Right cardiac atrium (tissue), 5 donors: Measurements from ENCODE around the gene NELFCD. TPM values are rescaled to one million over a fixed set of nuclear protein-coding genes. Genes with fewer than 3 reads are reported as not detected.

Experiments
- ATAC-seq, 2 donors: fragments of 200-7000 bp; cut with Tn5 transposase; one replicate each; pipeline versions ENCODE4 v1.8.0 to v1.9.1; 2020; ENCODE audit warnings: moderate library complexity in 2 of 2, mild to moderate bottlenecking in 1 of 2
- DNase-seq, 3 donors: peaks; one replicate each; pipeline ENCODE4 v3.0.0-alpha.2; 2020
- H3K27ac ChIP-seq: one replicate; pipeline ENCODE4 v1.5.1; 2013; ENCODE audit warnings: mild to moderate bottlenecking, low read length, control low read depth, moderate library complexity
- H3K27me3 ChIP-seq: one replicate; pipeline ENCODE4 v1.6.1; 2013; ENCODE audit not compliant: control insufficient read depth, insufficient read depth
- H3K4me1 ChIP-seq: one replicate; pipeline ENCODE4 v1.6.1; 2013; ENCODE audit warnings: low read length; ENCODE audit not compliant: control insufficient read depth, insufficient read depth
- H3K4me3 ChIP-seq: one replicate; pipeline ENCODE4 v1.5.1; 2013; ENCODE audit warnings: low read length, control low read depth
- H3K9me3 ChIP-seq: one replicate; pipeline ENCODE4 v1.6.1; 2013; ENCODE audit warnings: low read length; ENCODE audit not compliant: control insufficient read depth
- WGBS: extraction: QIAGEN DNeasy Blood & Tissue Kit; methylation state at CpG from one replicate; pipeline ENCODE4 v1.1.7; 2013; 5-methylcytosine and 5-hydroxymethylcytosine counted together
- intact Hi-C, 4 donors: fragments of 100-400 bp; cut with DNase I; formaldehyde crosslinking; loops; one replicate each; pipeline versions ENCODE4 v1.11.0 to v1.14.0; 2022 to 2023
- polyA plus RNA-seq: library from polyadenylated mRNA; stranded (reverse); fragments of 200-250 nt; gene quantifications from one replicate; pipeline ENCODE4 v1.2.3, GENCODE V29; 2013
- total RNA-seq, 4 donors: library from RNA; stranded (reverse); fragmentation: NEBNext Ultra II Directional; extraction: Animal tissue kit (Norgen Biotek cat#: 25700); gene quantifications; one replicate each; pipeline ENCODE4 v1.2.1, GENCODE V29; 2021
- donor health status: healthy with polysubstance abuse.
- donor health status: DM: no; HTN: yes; CAD: no.
- donor health status: DM: no; HTN: no; CAD: no.
- donor health status: DM: no; HTN: yes; CAD: no; lungs with severe emphysema.
- donor health status: DM: yes; HTN: yes; CAD: no.

Gene NELFCD
- total and polyA plus RNA-seq, 5 donors = 19.2 to 33.0 (median 26.7) TPM

DNA sequence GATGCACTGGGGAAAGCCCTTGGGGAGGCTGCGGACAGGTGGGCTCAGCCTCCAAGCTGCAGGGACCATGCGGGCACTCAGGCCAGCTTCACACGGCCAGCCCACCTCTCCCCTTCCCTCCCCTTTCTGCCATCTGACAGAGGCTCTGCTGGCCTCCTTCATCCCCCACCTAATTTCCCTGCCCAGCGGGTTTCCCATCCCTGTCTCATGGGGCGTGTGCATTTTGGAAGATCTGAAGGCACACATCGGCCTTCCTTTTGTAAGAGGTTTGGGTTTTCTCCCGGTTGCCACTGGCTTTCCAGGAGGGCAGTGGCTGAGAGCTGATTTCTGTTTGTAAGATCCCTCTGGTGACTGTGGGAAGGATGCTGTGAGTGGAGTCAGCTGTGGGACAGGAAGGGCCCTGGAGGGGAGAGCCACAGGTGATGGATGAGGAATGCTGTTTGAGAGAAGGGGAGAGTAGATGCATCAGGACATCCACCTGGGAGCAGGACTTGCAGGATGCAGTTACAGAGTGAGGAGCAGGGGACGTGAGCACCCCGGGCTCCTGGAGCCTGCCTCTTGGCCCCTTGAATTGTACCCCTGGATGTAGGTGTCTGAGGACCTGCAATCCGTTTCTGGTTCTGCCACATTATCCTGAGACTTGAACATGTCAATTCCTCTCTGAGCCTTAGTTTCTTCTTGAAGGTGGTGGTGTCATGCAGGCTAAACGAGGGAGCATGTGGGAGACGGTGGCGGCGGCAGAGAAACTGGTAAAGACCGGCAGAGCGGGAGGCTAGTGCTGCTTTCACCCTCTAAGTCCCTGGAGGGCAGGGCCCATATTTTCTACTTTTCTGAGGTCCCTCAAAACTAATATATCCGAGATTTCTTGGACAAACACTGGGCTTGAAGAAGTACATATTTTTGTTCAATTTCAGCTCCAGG, 32.2 kb downstream of the NELFCD start:
- Histone ChIP-seq H3K27ac (no peak overlapping the region), H3K27me3 (no peaks in the 10 kb centered on the region), H3K4me1 (peaks cover 10% of the 10 kb centered on the region), H3K9me3 (no peaks in the 10 kb centered on the region), H3K4me3 (no peak overlapping the region)
- WGBS = 90% methylated on average over 17 of the region's 17 CpGs
- ATAC-seq (no peak), DNase-seq (no peak)
- intact Hi-C loops = loop anchor here in 1 of 4 donors (10.0 kb wide), 1 partner anchor 118 kb away; no protein-coding TSS in a partner anchor

GRCh38 chr20:59013959-59014608, 33.0 kb downstream of the NELFCD start:
- Histone ChIP-seq H3K4me1 (peaks cover 10% of the 10 kb centered on the region), H3K27me3 (no peaks in the 10 kb centered on the region), H3K9me3 (no peaks in the 10 kb centered on the region), H3K4me3 (no peak overlapping the region), H3K27ac (peak overlapping the region; percentile 38)
- ATAC-seq (no peak), DNase-seq (no peak)
- intact Hi-C loops = loop anchor here in 1 of 4 donors (10.0 kb wide), 1 partner anchor 119 kb away; no protein-coding TSS in a partner anchor
- WGBS = 68% methylated on average over 13 of the region's 13 CpGs

- H3K4me1 ChIP-seq = peaks cover 10% of the 10 kb centered on the region
Observed at GRCh38 chr20:59014680-59015389, 33.8 kb downstream of the NELFCD start.

GRCh38 chr20:59015411-59015810, 34.4 kb downstream of the NELFCD start:
- ATAC-seq (no peak), DNase-seq (no peak)
- intact Hi-C loops = loop anchor here in 1 of 4 donors (10.0 kb wide), 1 partner anchor 121 kb away; no protein-coding TSS in a partner anchor
- 86% methylated on average over 16 of the region's 16 CpGs for WGBS
- Histone ChIP-seq H3K9me3 (no peaks in the 10 kb centered on the region), H3K4me3 (no peak overlapping the region), H3K27me3 (no peaks in the 10 kb centered on the region), H3K27ac (no peak overlapping the region), H3K4me1 (peaks cover 10% of the 10 kb centered on the region)

More at GRCh38 chr20:59014680-59015389, 33.8 kb downstream of the NELFCD start:
- intact Hi-C loops = loop anchor here in 1 of 4 donors (10.0 kb wide), 1 partner anchor 120 kb away; no protein-coding TSS in a partner anchor
- no peaks in the 10 kb centered on the region for H3K27me3 ChIP-seq
- no peaks in the 10 kb centered on the region for H3K9me3 ChIP-seq
- DNase-seq (no peak), ATAC-seq (peak; percentile 22 to 25)
- no peak overlapping the region for H3K4me3 ChIP-seq
- 65% methylated on average over 17 of the region's 17 CpGs for WGBS
- H3K27ac ChIP-seq = peak overlapping the region; percentile 19

DNA sequence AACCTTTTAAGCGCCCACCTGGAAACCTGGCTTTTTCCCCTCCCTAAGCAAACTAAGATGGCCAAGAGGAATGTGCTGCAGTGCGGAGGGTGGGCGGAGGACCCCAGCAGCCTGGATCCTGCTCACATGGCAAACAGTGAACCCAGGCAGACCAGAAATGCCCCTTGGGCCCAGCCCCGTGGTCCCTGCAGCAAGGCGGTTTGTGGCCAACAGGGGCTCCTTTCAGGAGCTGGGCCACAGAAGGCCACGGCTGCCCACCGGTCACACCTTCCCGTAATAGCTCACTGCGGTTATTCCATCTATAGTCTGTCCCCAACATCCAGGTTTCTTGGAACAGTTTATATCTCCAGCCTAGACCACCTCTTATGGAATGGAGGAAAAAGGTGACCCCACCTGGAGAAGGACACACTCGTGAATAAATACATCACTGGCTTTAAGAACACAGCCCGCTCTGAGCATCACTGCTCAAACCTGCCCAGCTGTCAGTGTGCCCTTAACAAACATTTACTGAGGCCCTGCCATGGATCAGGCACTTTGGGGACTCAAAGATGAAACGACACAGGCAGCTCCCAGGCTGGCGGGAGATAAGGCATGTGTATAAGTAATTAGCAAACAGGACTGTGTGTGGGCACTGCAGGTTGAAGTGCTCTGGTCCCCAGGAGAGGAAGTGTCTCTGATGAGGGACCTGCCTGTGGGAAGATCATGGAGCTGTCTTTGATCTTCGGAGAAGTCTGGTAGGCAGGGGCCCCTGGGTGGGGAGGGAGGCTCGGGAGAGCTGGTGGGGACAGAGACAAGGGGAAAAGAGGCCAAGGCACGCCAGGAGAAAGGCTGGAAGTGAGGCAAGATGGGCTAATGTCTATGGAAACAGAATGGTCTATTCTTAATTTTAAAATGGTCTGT, 35.0 kb downstream of the NELFCD start:
- Histone ChIP-seq H3K9me3 (no peaks in the 10 kb centered on the region), H3K27me3 (no peaks in the 10 kb centered on the region), H3K4me3 (no peak overlapping the region), H3K4me1 (peaks cover 10% of the 10 kb centered on the region), H3K27ac (no peak overlapping the region)
- DNase-seq = no peak
- intact Hi-C loops = loop anchor here in 1 of 4 donors (10.0 kb wide), 1 partner anchor 121 kb away; no protein-coding TSS in a partner anchor
- no peak for ATAC-seq
- 76% methylated on average over 16 of the region's 16 CpGs for WGBS

GRCh38 chr20:59016795-59017492, 35.9 kb downstream of the NELFCD start:
- peak in 1 of 2 donors; percentile 25 for ATAC-seq
- intact Hi-C loops = loop anchor here in 1 of 4 donors (10.0 kb wide), 1 partner anchor 122 kb away; no protein-coding TSS in a partner anchor

DNA sequence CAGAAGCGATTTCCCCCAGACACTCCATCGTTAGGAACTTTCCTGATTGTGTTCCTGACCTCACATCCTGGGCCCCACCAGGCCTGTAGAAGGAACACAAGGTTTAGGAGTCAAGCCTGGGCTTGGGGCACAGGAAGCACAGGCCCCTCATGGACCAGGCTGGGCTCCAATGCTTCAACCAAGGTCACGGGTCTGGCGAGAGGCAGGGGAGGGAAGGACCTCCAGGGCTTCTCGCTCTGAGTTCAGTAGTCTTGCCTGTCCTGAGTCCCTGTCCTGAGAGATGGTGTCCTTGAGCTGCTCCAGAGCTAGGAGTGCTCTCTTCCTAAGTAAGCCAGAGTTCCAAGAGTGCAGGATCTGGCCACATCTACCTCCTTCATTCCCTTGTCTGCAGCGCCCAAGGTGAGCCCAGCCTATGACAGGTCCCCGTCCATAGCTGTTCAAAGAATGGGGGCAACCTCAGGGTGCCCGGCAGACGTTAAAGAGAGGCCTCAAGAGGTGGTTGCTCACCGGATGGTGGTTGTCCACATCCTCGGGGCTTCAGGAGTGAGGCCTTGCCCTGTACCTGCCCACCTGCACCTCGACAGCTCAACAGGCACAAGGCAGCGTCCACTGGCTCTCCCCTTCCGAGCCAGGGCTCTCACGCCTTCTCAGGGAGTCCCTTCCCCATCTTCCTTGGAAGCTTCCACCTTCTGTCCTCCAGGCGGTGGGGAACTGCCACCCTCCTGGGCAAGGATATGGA, 36.6 kb downstream of the NELFCD start:
- DNase-seq = no peak
- no peak for ATAC-seq
- WGBS = 91% methylated on average over 16 of the region's 16 CpGs
- H3K9me3 ChIP-seq = no peaks in the 10 kb centered on the region
- H3K27me3 ChIP-seq = no peaks in the 10 kb centered on the region
- H3K4me3 ChIP-seq = no peak overlapping the region
- H3K27ac ChIP-seq = peak overlapping the region; percentile 38
- peaks cover 7% of the 10 kb centered on the region for H3K4me1 ChIP-seq
- intact Hi-C loops = loop anchor here in 1 of 4 donors (10.0 kb wide), 1 partner anchor 123 kb away; no protein-coding TSS in a partner anchor

More at GRCh38 chr20:59016795-59017492, 35.9 kb downstream of the NELFCD start:
- 44% methylated on average over 4 of the region's 4 CpGs for WGBS
- H3K27ac ChIP-seq = peak overlapping the region; percentile 38
- no peaks in the 10 kb centered on the region for H3K27me3 ChIP-seq
- H3K9me3 ChIP-seq = no peaks in the 10 kb centered on the region
- DNase-seq = no peak
- H3K4me3 ChIP-seq = no peak overlapping the region
- peaks cover 7% of the 10 kb centered on the region for H3K4me1 ChIP-seq

DNA sequence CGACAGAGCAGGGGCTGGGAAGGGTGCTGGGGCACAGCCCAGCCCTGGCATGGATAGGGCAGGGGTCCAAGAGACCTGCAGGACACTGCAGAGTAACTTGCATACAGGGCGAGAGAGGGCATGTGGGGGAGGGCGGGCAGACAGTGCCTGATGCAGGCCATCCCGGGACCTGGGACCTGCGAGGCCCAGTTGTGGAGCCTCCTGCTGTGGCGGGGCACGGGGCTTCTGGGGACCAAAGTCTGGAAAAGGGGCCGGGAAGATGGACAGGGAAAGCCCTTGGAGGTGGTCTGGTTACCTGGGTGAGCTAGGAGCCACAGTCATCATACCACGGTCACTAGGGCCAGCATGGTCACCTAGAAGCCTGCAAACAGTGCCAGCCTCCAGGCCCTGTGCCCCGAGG, 37.8 kb downstream of the NELFCD start:
- no peak overlapping the region for H3K27ac ChIP-seq
- WGBS = 95% methylated on average over 10 of the region's 10 CpGs
- no peaks in the 10 kb centered on the region for H3K9me3 ChIP-seq
- H3K4me1 ChIP-seq = peaks cover 7% of the 10 kb centered on the region
- DNase-seq = peak in 1 of 3 donors; percentile 50
- H3K4me3 ChIP-seq = no peak overlapping the region
- no peaks in the 10 kb centered on the region for H3K27me3 ChIP-seq
- intact Hi-C loops = loop anchor here in 1 of 4 donors (10.0 kb wide), 1 partner anchor 124 kb away; no protein-coding TSS in a partner anchor
- ATAC-seq = no peak

- ATAC-seq = no peak
- DNase-seq = no peak
- no peak within 1 kb of the TSS for H3K4me3 ChIP-seq
- intact Hi-C loops = loop anchor here in 1 of 4 donors (10.0 kb wide), 1 partner anchor 124 kb away; no protein-coding TSS in a partner anchor
- H3K27me3 ChIP-seq = no peaks in the 10 kb centered on the region
- no peak within 1 kb of the TSS for H3K27ac ChIP-seq
- peaks cover 4% of the 10 kb centered on the region for H3K4me1 ChIP-seq
- WGBS = 95% methylated on average over 5 of the region's 5 CpGs
- H3K9me3 ChIP-seq = no peaks in the 10 kb centered on the region
Observed at GRCh38 chr20:59019217-59019616, 38.2 kb downstream of the NELFCD start, which contains the start of gene TUBB1. Gene TUBB1 (plus strand): TSS chr20:59019429. CDS start chr20:59019523, 94 bp downstream.
